Fibroblast of the aortic adventitia (primary cell): Measurements from ENCODE around the gene SSTR1. TPM values are rescaled to one million over a fixed set of nuclear protein-coding genes. Genes with fewer than 3 reads are reported as not detected.

ENCODE experiments used
- DNase-seq: peaks from one replicate; pipeline ENCODE4 v3.0.0-alpha.2; 2010; ENCODE audit warnings: low read depth
- H3K4me3 ChIP-seq: 2 replicates; pipeline ENCODE4 v1.5.1; 2011; ENCODE audit warnings: low read depth, mild to moderate bottlenecking, control low read depth, low read length, moderate library complexity
- total RNA-seq: library from RNA; depleted of rRNA; stranded (reverse); fragments of >200 nt; gene quantifications from 2 replicates; pipeline ENCODE4 v1.2.3, GENCODE V29; 2012; ENCODE audit warnings: low replicate concordance
- TF ChIP-seq, protein P1 (sequence below): IDR thresholded peaks from 2 replicates; pipeline ENCODE4 v1.5.1; 2011; ENCODE audit warnings: mild to moderate bottlenecking, low read length, control low read depth, inconsistent platforms; ENCODE audit not compliant: insufficient read depth

The SSTR1 gene
- total RNA-seq, 1 donor: 0.63 TPM

DNA sequence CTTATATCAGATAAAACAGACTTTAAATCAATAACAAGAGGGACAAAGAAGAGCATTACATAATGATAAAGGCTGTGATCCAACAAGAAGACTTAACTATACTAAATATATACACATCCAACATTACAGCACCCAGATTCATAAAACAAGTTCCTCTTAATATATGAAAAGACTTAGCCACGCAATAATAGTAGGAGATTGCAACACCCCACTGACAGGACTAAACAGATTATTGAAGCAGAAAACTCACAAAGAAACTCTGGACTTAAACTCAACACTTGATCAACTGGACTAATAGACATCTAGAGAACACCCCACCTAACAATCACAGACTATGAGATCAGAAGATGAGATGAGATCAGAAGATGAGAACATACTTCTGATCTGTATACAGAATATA is 53.9 kb downstream of the SSTR1 start:
- no peak overlapping the region for H3K4me3 ChIP-seq
- DNase-seq: no peak
- TF ChIP-seq, protein P1, sequence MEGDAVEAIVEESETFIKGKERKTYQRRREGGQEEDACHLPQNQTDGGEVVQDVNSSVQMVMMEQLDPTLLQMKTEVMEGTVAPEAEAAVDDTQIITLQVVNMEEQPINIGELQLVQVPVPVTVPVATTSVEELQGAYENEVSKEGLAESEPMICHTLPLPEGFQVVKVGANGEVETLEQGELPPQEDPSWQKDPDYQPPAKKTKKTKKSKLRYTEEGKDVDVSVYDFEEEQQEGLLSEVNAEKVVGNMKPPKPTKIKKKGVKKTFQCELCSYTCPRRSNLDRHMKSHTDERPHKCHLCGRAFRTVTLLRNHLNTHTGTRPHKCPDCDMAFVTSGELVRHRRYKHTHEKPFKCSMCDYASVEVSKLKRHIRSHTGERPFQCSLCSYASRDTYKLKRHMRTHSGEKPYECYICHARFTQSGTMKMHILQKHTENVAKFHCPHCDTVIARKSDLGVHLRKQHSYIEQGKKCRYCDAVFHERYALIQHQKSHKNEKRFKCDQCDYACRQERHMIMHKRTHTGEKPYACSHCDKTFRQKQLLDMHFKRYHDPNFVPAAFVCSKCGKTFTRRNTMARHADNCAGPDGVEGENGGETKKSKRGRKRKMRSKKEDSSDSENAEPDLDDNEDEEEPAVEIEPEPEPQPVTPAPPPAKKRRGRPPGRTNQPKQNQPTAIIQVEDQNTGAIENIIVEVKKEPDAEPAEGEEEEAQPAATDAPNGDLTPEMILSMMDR: no peak

Other genes with a start within 250 kb of the SSTR1 start
- gene CLEC14A, start 48.2 kb downstream of the SSTR1 start, total RNA-seq: 0.63 and 4.5 TPM in 2 replicates